KOPT-K1 (cell line): Measurements from ENCODE around the gene ZMYND19.

ENCODE experiments used
- H3K27ac ChIP-seq: fragments of 200-600 bp; sonication (generic); 2 replicates; pipeline ENCODE4 v1.5.1; 2016; ENCODE audit warnings: antibody characterized with exemption, mild to moderate bottlenecking, low read depth, low read length; ENCODE audit not compliant: poor library complexity, severe bottlenecking
- H3K36me3 ChIP-seq: fragments of 200-600 bp; sonication (generic); 2 replicates; pipeline ENCODE4 v1.5.1; 2017; ENCODE audit warnings: antibody characterized with exemption, mild to moderate bottlenecking, low read length, moderate library complexity; ENCODE audit not compliant: insufficient read depth
- H3K9me3 ChIP-seq: fragments of 200-600 bp; sonication (generic); 2 replicates; pipeline ENCODE4 v1.5.1; 2017; ENCODE audit warnings: antibody characterized with exemption, low read length, mild to moderate bottlenecking; ENCODE audit not compliant: insufficient read depth, poor library complexity, severe bottlenecking

The ZMYND19 gene

DNA sequence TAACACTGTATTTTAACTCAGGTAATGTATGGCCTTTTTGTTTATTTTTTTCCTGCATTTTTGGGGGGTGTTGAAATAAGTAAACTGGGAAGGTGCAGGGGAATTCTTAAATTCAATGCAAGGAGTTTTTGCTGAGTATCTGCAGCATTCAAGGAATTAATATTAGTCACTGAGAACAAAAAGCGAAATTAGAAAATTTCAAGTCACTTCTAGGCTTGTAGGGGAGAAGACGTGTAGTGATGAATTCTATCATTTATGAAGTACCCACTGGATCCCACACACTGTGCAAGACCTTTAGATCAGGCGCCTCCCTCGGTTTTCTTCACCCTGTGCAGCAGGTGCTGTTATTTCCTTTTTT lies 29.7 kb upstream of the ZMYND19 start:
- H3K9me3 ChIP-seq: no peaks in the 10 kb centered on the region
- H3K36me3 ChIP-seq: peaks cover 34% of the 10 kb centered on the region
- peak overlapping the region; percentile 75 for H3K27ac ChIP-seq

DNA sequence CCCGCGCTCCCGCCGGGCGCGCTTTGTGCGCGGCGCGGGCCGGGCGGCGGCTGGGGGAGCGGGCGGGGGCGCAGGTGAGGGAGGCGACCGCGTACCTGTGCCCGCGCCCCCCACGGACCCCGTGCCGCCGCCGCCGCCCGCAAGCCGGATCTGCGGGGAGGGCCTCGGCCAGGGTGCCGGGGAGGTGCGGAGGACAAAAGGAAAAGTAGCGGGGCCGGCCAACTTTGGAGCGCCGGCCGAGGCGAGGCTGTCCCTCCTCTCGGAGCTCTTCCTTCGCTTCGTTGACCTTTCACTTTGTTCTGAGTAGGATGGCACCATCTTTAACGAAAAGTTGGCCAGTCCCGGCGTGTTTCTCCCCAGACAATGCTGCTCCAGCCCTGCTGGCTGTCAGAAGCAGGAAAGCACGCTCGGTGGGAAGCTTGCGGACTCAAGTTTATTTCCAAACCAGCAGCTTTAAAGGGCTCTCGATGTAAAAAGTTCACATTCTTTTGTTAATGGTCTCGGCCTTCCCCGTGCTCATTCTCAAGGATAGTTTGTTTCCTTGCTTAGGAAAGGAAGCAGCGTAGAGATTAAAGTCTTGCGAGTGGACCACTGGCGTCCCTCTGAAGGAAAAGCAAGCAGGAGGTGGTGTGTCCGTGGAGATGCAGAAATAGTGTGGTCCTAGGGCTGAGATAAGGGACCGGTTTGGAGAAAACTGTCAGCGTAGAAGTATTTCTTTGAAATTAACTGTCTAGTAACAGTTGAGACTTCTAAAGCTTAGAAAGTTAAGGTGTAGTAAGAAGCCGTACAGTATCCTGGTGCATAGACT lies 29.1 kb upstream of the ZMYND19 start:
- Histone ChIP-seq H3K36me3 (peaks cover 39% of the 10 kb centered on the region), H3K9me3 (no peaks in the 10 kb centered on the region), H3K27ac (peak overlapping the region; percentile 75)

- no peaks in the 10 kb centered on the region for H3K9me3 ChIP-seq
- H3K27ac ChIP-seq: peak within 1 kb of the TSS; percentile 87
- peaks cover 40% of the 10 kb centered on the region for H3K36me3 ChIP-seq
Measured at GRCh38 chr9:137618105-137619067, 28.1 kb upstream of the ZMYND19 start, which contains the start of gene EHMT1. Gene EHMT1 (plus strand): TSS chr9:137619005. CDS start chr9:137619029, 24 bp downstream.

DNA sequence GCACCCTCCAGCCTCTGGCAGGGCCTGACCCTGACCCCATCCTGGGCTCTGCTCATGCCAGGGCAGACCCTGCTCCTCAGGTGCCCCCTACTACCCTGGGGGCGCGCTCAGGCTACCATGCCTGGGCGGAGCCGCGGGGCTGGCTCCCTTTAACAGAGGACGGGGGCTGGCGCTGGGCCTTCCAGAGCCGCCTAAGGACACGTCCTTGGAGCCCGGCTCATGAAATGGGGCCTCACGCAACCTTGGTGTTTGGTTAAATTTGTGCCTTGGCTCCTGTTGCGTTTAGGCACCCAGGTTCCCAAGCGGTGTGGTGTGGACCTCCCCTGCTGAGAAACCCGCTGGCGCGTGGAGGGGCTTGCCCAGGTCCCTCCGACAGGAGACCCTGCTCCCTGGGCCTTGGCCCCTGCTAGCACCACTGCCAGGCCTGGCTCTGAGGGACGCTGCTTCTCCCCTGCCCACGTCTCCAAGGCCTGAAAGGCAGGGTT lies 25.1 kb upstream of the ZMYND19 start:
- Histone ChIP-seq H3K9me3 (no peaks in the 10 kb centered on the region), H3K27ac (no peak overlapping the region), H3K36me3 (peaks cover 37% of the 10 kb centered on the region)

GRCh38 chr9:137614631-137615386 lies 24.5 kb upstream of the ZMYND19 start:
- Histone ChIP-seq H3K36me3 (peaks cover 37% of the 10 kb centered on the region), H3K9me3 (no peaks in the 10 kb centered on the region), H3K27ac (no peak overlapping the region)

- Histone ChIP-seq H3K36me3 (peaks cover 37% of the 10 kb centered on the region), H3K27ac (no peak overlapping the region), H3K9me3 (no peaks in the 10 kb centered on the region)
Measured at GRCh38 chr9:137613738-137614523, 23.6 kb upstream of the ZMYND19 start.

DNA sequence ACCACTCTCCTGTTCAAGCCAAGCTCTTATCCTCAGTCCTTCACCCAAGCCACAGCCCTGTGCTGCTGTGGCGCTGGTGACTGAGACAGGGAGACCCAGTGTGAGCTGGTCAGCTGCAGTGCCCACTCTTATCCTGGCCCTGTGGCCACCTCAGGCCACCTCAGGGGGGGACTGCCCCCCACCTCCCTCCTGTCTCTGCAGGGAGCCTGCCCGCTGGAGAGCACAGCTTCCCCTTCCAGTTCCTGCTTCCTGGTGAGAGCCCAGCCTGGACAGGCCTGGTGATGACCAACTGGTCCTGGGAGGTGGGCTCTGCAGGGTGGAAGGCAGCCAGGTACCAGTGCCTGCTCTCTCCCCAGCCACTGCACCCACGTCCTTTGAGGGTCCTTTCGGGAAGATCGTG lies 22.9 kb upstream of the ZMYND19 start:
- H3K27ac ChIP-seq: no peak overlapping the region
- no peaks in the 10 kb centered on the region for H3K9me3 ChIP-seq
- H3K36me3 ChIP-seq: peaks cover 37% of the 10 kb centered on the region

- H3K36me3 ChIP-seq: peaks cover 37% of the 10 kb centered on the region
- H3K27ac ChIP-seq: no peak overlapping the region
- no peaks in the 10 kb centered on the region for H3K9me3 ChIP-seq
Measured at GRCh38 chr9:137612741-137613142, 22.4 kb upstream of the ZMYND19 start.

DNA sequence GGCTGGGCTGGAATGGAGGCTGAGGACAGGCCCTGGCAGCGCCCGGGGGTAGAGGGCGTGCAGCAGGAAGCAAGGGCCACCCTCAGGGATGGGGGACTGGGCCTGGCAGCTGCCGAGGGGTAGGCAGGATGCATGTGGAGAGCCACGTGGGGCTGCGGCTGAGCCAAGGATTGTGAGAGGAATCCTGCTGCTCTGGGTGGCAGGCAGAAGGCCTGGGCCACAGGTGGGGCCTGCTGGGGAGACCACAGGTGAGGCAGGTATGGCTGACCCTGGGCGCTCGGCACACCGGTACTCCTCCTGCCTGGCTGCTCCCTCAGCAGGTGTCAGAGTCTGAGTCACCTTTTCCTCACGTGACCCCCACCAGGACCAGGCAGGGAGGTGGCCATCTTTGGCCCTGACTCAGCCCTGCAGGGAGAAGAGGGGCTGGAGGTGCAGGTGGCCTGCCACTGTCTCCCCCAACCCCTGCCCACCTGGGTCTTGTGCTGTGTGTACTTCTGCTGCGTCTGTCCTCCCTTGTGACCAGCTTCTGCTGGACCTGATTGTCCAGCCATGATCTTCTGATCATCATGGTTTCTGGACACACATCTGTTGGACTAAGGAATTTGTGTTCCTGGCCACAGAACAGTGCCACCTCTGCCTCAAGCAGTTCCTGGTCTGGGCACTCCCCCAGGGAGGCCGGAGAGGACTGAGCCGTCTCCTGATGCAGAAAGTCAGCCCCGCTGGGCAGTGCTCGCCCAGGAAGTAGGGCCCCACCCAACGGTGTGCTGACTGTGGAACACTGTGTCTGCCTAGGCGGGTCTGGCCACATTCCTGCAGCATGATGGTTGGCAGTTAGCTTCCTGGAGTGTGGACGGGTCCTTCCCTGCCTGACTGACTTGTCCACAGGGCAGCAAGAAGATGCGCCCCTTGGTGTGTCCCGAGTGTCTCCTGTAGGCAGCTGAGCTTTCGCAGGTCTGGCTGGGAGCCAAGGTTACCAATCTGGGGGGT lies 21.6 kb upstream of the ZMYND19 start:
- H3K27ac ChIP-seq: no peak overlapping the region
- H3K9me3 ChIP-seq: no peaks in the 10 kb centered on the region
- H3K36me3 ChIP-seq: peaks cover 37% of the 10 kb centered on the region

GRCh38 chr9:137610944-137611343 lies 20.6 kb upstream of the ZMYND19 start:
- Histone ChIP-seq H3K27ac (no peak overlapping the region), H3K9me3 (no peaks in the 10 kb centered on the region), H3K36me3 (peaks cover 29% of the 10 kb centered on the region)

- no peaks in the 10 kb centered on the region for H3K9me3 ChIP-seq
- no peak overlapping the region for H3K27ac ChIP-seq
- H3K36me3 ChIP-seq: no peaks in the 10 kb centered on the region
Measured at GRCh38 chr9:137607141-137607857, 17.0 kb upstream of the ZMYND19 start.

GRCh38 chr9:137606734-137607138 lies 16.4 kb upstream of the ZMYND19 start:
- Histone ChIP-seq H3K36me3 (no peaks in the 10 kb centered on the region), H3K27ac (no peak overlapping the region), H3K9me3 (no peaks in the 10 kb centered on the region)
